Bronchial epithelial cell (primary cell): Measurements from ENCODE around the gene DNAJC27. TPM values are rescaled to one million over a fixed set of nuclear protein-coding genes. Genes with fewer than 3 reads are reported as not detected.

Experiments used
- DNase-seq: peaks from one replicate; pipeline ENCODE4 v3.0.0-alpha.2; 2010; ENCODE audit warnings: low read depth
- FAIRE-seq: peaks from 2 replicates; lab custom pipeline; 2011; peaks lifted over from hg19 to GRCh38; lab: Jason Lieb, UNC
- H3K27me3 ChIP-seq: 2 replicates; pipeline ENCODE4 v1.5.1; 2011; ENCODE audit warnings: low read length; ENCODE audit not compliant: control insufficient read depth, insufficient read depth
- H3K36me3 ChIP-seq: 2 replicates; pipeline ENCODE4 v1.5.1; 2011; ENCODE audit warnings: low read length; ENCODE audit not compliant: control insufficient read depth, insufficient read depth
- H3K4me3 ChIP-seq: 2 replicates; pipeline ENCODE4 v1.5.1; 2011; ENCODE audit warnings: mild to moderate bottlenecking, low read depth, low read length, control low read depth
- total RNA-seq: library from RNA; depleted of rRNA; stranded (reverse); fragments of >200 nt; gene quantifications from 2 replicates; pipeline ENCODE4 v1.2.1, GENCODE V29; 2014
- TF ChIP-seq, protein P1 (sequence below): IDR thresholded peaks from 2 replicates; pipeline ENCODE4 v1.5.1; 2011; ENCODE audit warnings: mild to moderate bottlenecking, moderate library complexity, low read length, control low read depth, inconsistent platforms; ENCODE audit not compliant: insufficient read depth, severe bottlenecking

The DNAJC27 gene
- total RNA-seq, 1 donor from 2014 or later: 5.3 TPM

DNA sequence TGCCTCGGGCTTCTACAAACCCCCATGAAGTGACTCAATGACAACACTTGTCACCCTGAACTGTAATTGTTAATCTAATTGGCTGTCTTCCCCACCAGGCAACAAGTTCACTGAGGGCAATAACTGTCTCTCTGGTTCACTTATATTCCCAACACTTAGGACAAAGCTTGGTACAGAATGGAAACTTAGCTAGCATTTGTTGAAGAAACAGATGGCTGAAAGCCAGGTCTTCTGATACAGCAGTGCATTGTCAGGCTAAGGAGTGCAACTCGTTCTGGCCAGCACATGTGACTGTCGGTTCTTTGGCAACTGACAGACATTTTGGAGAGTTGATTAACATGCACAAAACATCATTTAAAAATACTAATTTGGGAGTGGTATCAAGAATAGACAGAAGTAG is 14.6 kb upstream of the DNAJC27 start:
- TF ChIP-seq, protein P1, sequence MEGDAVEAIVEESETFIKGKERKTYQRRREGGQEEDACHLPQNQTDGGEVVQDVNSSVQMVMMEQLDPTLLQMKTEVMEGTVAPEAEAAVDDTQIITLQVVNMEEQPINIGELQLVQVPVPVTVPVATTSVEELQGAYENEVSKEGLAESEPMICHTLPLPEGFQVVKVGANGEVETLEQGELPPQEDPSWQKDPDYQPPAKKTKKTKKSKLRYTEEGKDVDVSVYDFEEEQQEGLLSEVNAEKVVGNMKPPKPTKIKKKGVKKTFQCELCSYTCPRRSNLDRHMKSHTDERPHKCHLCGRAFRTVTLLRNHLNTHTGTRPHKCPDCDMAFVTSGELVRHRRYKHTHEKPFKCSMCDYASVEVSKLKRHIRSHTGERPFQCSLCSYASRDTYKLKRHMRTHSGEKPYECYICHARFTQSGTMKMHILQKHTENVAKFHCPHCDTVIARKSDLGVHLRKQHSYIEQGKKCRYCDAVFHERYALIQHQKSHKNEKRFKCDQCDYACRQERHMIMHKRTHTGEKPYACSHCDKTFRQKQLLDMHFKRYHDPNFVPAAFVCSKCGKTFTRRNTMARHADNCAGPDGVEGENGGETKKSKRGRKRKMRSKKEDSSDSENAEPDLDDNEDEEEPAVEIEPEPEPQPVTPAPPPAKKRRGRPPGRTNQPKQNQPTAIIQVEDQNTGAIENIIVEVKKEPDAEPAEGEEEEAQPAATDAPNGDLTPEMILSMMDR: no peak
- DNase-seq (no peak), FAIRE-seq (no peak)
- Histone ChIP-seq H3K4me3 (no peak overlapping the region), H3K36me3 (no peaks in the 10 kb centered on the region), H3K27me3 (peaks cover 2% of the 10 kb centered on the region)

DNA sequence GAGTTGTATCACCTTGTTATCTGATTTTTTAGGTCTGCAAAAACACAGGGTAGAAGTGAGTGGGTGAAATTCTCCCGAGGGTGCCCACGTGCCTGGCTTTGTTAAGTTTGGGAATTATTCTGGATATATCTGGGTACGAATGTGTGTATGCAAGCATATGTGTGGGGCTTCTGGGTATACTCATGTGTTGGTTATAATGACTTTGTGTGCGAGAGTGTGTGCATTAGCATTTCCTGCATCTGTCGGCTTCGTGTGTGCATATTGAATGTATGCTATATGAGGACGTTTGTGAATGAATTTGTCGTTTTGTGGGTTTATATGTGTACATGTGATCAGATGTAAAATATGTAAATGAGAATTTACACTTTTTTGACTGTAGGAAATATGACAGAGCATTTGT is 13.8 kb upstream of the DNAJC27 start:
- FAIRE-seq (no peak), DNase-seq (no peak)
- TF ChIP-seq, protein P1: no peak
- no peak overlapping the region for H3K4me3 ChIP-seq
- H3K36me3 ChIP-seq: no peaks in the 10 kb centered on the region
- H3K27me3 ChIP-seq: peaks cover 2% of the 10 kb centered on the region

DNA sequence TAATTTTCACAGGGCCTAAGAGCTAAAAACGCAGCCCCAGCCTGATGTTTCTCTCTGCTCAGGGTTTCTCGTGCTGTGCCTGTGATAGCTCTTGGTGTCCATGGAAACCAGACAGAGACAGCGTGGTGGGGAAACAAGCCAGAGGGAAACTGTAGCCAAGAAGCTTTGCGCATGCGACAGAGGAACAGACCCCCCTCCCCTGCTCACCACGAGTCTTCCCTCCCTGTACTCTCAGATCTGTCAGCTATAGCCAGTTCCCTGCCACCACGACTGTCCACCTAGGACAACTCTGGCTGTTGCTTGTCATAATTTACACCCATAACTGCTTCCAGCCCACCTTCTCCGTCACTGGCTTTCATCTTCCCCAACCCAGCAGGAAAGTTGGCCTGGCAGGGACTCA is 13.2 kb upstream of the DNAJC27 start:
- DNase-seq: no peak

DNA sequence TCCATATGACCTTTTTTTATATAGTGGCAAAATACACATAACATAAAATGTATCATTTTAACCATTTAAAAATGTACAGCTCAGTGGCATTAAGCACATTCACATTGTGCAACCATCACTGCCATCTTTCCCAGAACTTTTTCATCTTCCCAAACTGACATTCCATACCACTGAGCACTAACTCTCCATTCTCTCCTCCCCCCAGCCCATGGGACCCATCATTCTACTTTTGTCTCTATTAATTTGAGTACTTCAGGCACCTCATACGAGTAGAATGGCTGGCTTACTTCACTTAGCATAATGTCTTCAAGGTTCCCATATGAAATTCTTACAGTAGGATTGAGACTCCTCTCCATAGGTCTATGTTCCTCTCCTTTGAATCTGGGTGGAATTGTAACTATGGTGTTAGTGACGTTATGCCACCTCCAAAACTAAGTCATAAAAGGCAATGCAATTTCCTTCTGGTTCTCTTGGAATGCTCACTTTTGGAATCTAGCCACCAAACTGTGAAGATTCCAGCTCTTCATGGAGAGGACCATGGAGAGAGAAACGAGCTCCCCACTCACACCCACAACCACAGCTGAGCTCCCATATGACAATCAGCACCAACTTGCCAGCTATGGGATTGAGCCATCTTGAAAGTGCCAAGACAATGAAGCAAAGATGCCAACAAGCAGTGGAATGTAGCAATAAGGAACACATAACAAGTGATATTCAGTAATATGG is 9.8 kb upstream of the DNAJC27 start:
- DNase-seq (no peak), FAIRE-seq (no peak)
- peaks cover 2% of the 10 kb centered on the region for H3K27me3 ChIP-seq
- H3K4me3 ChIP-seq: no peak overlapping the region
- H3K36me3 ChIP-seq: no peaks in the 10 kb centered on the region
- TF ChIP-seq, protein P1: no peak

More for the DNA sequence above, 13.2 kb upstream of the DNAJC27 start:
- peaks cover 2% of the 10 kb centered on the region for H3K27me3 ChIP-seq
- FAIRE-seq: no peak
- H3K36me3 ChIP-seq: no peaks in the 10 kb centered on the region
- no peak overlapping the region for H3K4me3 ChIP-seq
- TF ChIP-seq, protein P1: no peak

DNA sequence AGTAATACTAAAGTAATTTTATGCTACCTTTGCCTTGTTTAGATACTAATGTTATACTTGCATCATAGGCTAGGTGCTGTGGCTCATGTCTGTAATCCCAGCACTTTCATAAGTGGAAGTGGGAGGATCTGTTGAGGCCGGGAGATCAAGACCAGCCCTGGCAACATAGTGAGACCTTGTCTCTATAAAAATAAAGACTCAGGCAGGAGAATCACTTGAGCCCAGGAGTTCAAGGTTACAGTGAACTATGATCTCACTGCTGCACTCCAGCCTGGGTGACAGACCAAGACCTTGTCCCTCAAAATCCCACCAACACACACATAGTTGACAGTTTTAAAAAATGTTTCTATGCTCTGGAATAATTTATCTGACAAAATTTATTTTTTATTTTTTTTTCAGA is 6.9 kb upstream of the DNAJC27 start:
- Histone ChIP-seq H3K36me3 (no peaks in the 10 kb centered on the region), H3K4me3 (no peak overlapping the region), H3K27me3 (no peaks in the 10 kb centered on the region)
- TF ChIP-seq, protein P1: no peak
- FAIRE-seq: no peak
- no peak for DNase-seq

DNA sequence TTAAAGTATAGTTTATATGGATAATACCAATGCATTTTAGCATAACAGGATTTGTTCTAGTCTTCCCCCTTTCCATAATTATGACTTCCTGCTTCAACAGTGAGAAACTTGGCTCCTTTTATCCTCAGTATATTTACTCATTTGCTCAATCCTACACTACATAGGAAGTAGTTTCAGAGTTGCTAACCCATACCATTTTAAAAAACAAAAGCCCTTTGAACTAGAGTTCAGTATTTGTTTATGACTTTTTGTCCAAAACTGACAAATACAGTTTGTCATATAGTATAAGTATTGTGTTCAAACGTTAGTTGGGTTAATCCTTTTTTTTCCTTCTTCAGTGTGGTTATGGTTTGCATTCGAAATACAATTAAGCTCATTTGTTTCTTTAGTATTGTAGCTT is 5.9 kb upstream of the DNAJC27 start:
- Histone ChIP-seq H3K27me3 (no peaks in the 10 kb centered on the region), H3K36me3 (no peaks in the 10 kb centered on the region), H3K4me3 (no peak overlapping the region)
- TF ChIP-seq, protein P1: no peak
- FAIRE-seq (no peak), DNase-seq (no peak)
